HG02623 (cell line): Measurements from ENCODE around the gene TCP11L2.
"Not testable (repeated sequence)": the region's sequence is repeated elsewhere in the genome, so short reads cannot be mapped to it uniquely, and the experiment has no call there.

Experiments used
- ATAC-seq: cut with Tn5 transposase; IDR thresholded peaks from one replicate; pipeline ENCODE4 v1.9.1; 2021; ENCODE audit warnings: moderate library complexity; ENCODE audit not compliant: unreplicated experiment

TCP11L2 gene

GRCh38 chr12:106341086-106341877 lies 38.7 kb downstream of the TCP11L2 start:
- ATAC-seq, result no peak

GRCh38 chr12:106342397-106343213 lies 40.1 kb downstream of the TCP11L2 start:
- no peak for ATAC-seq

GRCh38 chr12:106343214-106343528 lies 40.6 kb downstream of the TCP11L2 start:
- ATAC-seq, result no peak

GRCh38 chr12:106344131-106344530 lies 41.6 kb downstream of the TCP11L2 start:
- ATAC-seq, result no peak

- no peak for ATAC-seq
These were observed 43.2 kb downstream of the TCP11L2 start for GRCh38 chr12:106345746-106346145.

GRCh38 chr12:106348411-106348810 lies 45.9 kb downstream of the TCP11L2 start:
- no peak for ATAC-seq

GRCh38 chr12:106353175-106353574 lies 50.6 kb downstream of the TCP11L2 start:
- no peak for ATAC-seq

- ATAC-seq, result peak; percentile 87
These were observed 55.2 kb downstream of the TCP11L2 start, which contains the start of gene POLR3B for GRCh38 chr12:106357549-106358395. Gene POLR3B, plus strand, starts transcription at chr12:106357748. Its CDS starts 132 bp downstream, at chr12:106357880.

GRCh38 chr12:106358396-106359241 lies 56.1 kb downstream of the TCP11L2 start:
- ATAC-seq, result peak; percentile 4

GRCh38 chr12:106359646-106360399 lies 57.3 kb downstream of the TCP11L2 start:
- no peak for ATAC-seq

GRCh38 chr12:106360400-106360994 lies 58.0 kb downstream of the TCP11L2 start:
- ATAC-seq, result no peak

- no peak for ATAC-seq
These were observed 60.4 kb downstream of the TCP11L2 start for GRCh38 chr12:106362971-106363370.

- ATAC-seq, result no peak
These were observed 61.7 kb downstream of the TCP11L2 start for GRCh38 chr12:106364261-106364660.

GRCh38 chr12:106369624-106370346 lies 67.3 kb downstream of the TCP11L2 start:
- no peak for ATAC-seq

- no peak for ATAC-seq
These were observed 76.3 kb downstream of the TCP11L2 start for GRCh38 chr12:106378788-106379187.

GRCh38 chr12:106380954-106381353 lies 78.4 kb downstream of the TCP11L2 start:
- no peak for ATAC-seq

GRCh38 chr12:106381866-106382265 lies 79.3 kb downstream of the TCP11L2 start:
- ATAC-seq, result not testable (repeated sequence)

GRCh38 chr12:106386813-106387535 lies 84.4 kb downstream of the TCP11L2 start:
- no peak for ATAC-seq
